ENCODE data around the gene CAPSL.

Gene CAPSL

GRCh38 chr5:35902046-35902672 lies 36.3 kb downstream of the CAPSL start:
- no peak overlapping the region for H3K18ac ChIP-seq (ENCODE audit: low read length)
- H4K91ac ChIP-seq (ENCODE audit: low read depth, low read length, poor library complexity) = no peak overlapping the region
- H3K23ac ChIP-seq (ENCODE audit: low read depth, low read length, poor library complexity) = no peak overlapping the region
- H3K14ac ChIP-seq (ENCODE audit: low read length) = no peak overlapping the region
- H2AFZ ChIP-seq (ENCODE audit: low read length) = no peak overlapping the region
- no peak overlapping the region for H3K4me2 ChIP-seq (ENCODE audit: insufficient read depth, low read length, poor library complexity, severe bottlenecking)
- no peak overlapping the region for H3K4ac ChIP-seq (ENCODE audit: low read length)
- no peak overlapping the region for H3K27ac ChIP-seq (replicated peaks; ENCODE audit: low read length)
- no peak for DNase-seq (ENCODE audit: low spot score)
- no peaks in the 10 kb centered on the region for H3K4me1 ChIP-seq (ENCODE audit: control insufficient read depth in 2 of 2, insufficient read depth in 1 of 2, low read depth in 1 of 2, low read length in 2 of 2)
- H3K27me3 ChIP-seq (ENCODE audit: control insufficient read depth in 3 of 3, insufficient read depth in 3 of 3, low read depth in 1 of 3, low read length in 3 of 3) = no peaks in the 10 kb centered on the region
- no peaks in the 10 kb centered on the region for H3K79me1 ChIP-seq (ENCODE audit: low read depth, low read length)
- H2BK5ac ChIP-seq (ENCODE audit: low read length) = no peak overlapping the region
- no peak overlapping the region for H2BK15ac ChIP-seq (ENCODE audit: low read length)
- no CpG with 5 or more reads among the region's 2 CpGs for WGBS, 2 donors (ENCODE audit: extremely low coverage in 2 of 2, insufficient read length in 2 of 2, insufficient replicate concordance in 1 of 2)
- no peak overlapping the region for H3K9ac ChIP-seq (ENCODE audit: low read depth, low read length, poor library complexity)
- H3K36me3 ChIP-seq (replicated peaks in 1 of 2; ENCODE audit: control insufficient read depth in 2 of 2, insufficient read depth in 2 of 2, low read length in 2 of 2) = no peaks in the 10 kb centered on the region
- H3K9me3 ChIP-seq (replicated peaks in 1 of 2; ENCODE audit: control insufficient read depth in 2 of 2, insufficient read depth in 1 of 2, low read depth in 1 of 2, low read length in 2 of 2) = peaks cover 0 to 2% of the 10 kb centered on the region in 2 donors
- no peak overlapping the region for H4K8ac ChIP-seq (ENCODE audit: low read depth, low read length)
- H2BK120ac ChIP-seq (ENCODE audit: low read depth, low read length) = no peak overlapping the region
- no peak overlapping the region for H2BK12ac ChIP-seq (ENCODE audit: low read length)
- H2AK5ac ChIP-seq (ENCODE audit: low read depth, low read length) = no peak overlapping the region
- H3K4me3 ChIP-seq (ENCODE audit: low read length in 2 of 2) = no peak overlapping the region

- Histone ChIP-seq H2AFZ (ENCODE audit: low read length) (no peak overlapping the region), H2BK120ac (ENCODE audit: low read depth, low read length) (no peak overlapping the region), H3K79me1 (ENCODE audit: low read depth, low read length) (no peaks in the 10 kb centered on the region), H3K36me3 (replicated peaks in 1 of 2; ENCODE audit: control insufficient read depth in 2 of 2, insufficient read depth in 2 of 2, low read length in 2 of 2) (no peaks in the 10 kb centered on the region), H3K18ac (ENCODE audit: low read length) (no peak overlapping the region), H3K4me3 (ENCODE audit: low read length in 2 of 2) (no peak overlapping the region), H4K91ac (ENCODE audit: low read depth, low read length, poor library complexity) (no peak overlapping the region), H3K9ac (ENCODE audit: low read depth, low read length, poor library complexity) (no peak overlapping the region), H3K4me1 (ENCODE audit: control insufficient read depth in 2 of 2, insufficient read depth in 1 of 2, low read depth in 1 of 2, low read length in 2 of 2) (no peaks in the 10 kb centered on the region), H3K4ac (ENCODE audit: low read length) (no peak overlapping the region), H3K14ac (ENCODE audit: low read length) (no peak overlapping the region), H2BK5ac (ENCODE audit: low read length) (no peak overlapping the region), H3K27me3 (ENCODE audit: control insufficient read depth in 3 of 3, insufficient read depth in 3 of 3, low read depth in 1 of 3, low read length in 3 of 3) (no peaks in the 10 kb centered on the region), H2BK15ac (ENCODE audit: low read length) (no peak overlapping the region), H3K23ac (ENCODE audit: low read depth, low read length, poor library complexity) (no peak overlapping the region), H4K8ac (ENCODE audit: low read depth, low read length) (no peak overlapping the region), H2AK5ac (ENCODE audit: low read depth, low read length) (no peak overlapping the region), H3K27ac (replicated peaks; ENCODE audit: low read length) (no peak overlapping the region), H2BK12ac (ENCODE audit: low read length) (no peak overlapping the region), H3K9me3 (replicated peaks in 1 of 2; ENCODE audit: control insufficient read depth in 2 of 2, insufficient read depth in 1 of 2, low read depth in 1 of 2, low read length in 2 of 2) (peaks cover 0 to 2% of the 10 kb centered on the region in 2 donors), H3K4me2 (ENCODE audit: insufficient read depth, low read length, poor library complexity, severe bottlenecking) (no peak overlapping the region)
- no peak for DNase-seq (ENCODE audit: low spot score)
- WGBS, 2 donors (ENCODE audit: extremely low coverage in 2 of 2, insufficient read length in 2 of 2, insufficient replicate concordance in 1 of 2) = no CpG with 5 or more reads among the region's 3 CpGs
These were observed 37.3 kb downstream of the CAPSL start for GRCh38 chr5:35900972-35901695.

- no peak overlapping the region for H3K4ac ChIP-seq (ENCODE audit: low read length)
- DNase-seq (ENCODE audit: low spot score) = no peak
- no peak overlapping the region for H2BK15ac ChIP-seq (ENCODE audit: low read length)
- H3K4me2 ChIP-seq (ENCODE audit: insufficient read depth, low read length, poor library complexity, severe bottlenecking) = no peak overlapping the region
- no peaks in the 10 kb centered on the region for H3K27me3 ChIP-seq (ENCODE audit: control insufficient read depth in 3 of 3, insufficient read depth in 3 of 3, low read depth in 1 of 3, low read length in 3 of 3)
- H2AFZ ChIP-seq (ENCODE audit: low read length) = no peak overlapping the region
- no peak overlapping the region for H3K14ac ChIP-seq (ENCODE audit: low read length)
- no peak overlapping the region for H4K8ac ChIP-seq (ENCODE audit: low read depth, low read length)
- no peaks in the 10 kb centered on the region for H3K36me3 ChIP-seq (replicated peaks in 1 of 2; ENCODE audit: control insufficient read depth in 2 of 2, insufficient read depth in 2 of 2, low read length in 2 of 2)
- H3K4me3 ChIP-seq (ENCODE audit: low read length in 2 of 2) = no peak overlapping the region
- H3K27ac ChIP-seq (replicated peaks; ENCODE audit: low read length) = no peak overlapping the region
- no peak overlapping the region for H4K91ac ChIP-seq (ENCODE audit: low read depth, low read length, poor library complexity)
- H2BK12ac ChIP-seq (ENCODE audit: low read length) = no peak overlapping the region
- H3K9ac ChIP-seq (ENCODE audit: low read depth, low read length, poor library complexity) = no peak overlapping the region
- no peaks in the 10 kb centered on the region for H3K79me1 ChIP-seq (ENCODE audit: low read depth, low read length)
- H3K9me3 ChIP-seq (replicated peaks in 1 of 2; ENCODE audit: control insufficient read depth in 2 of 2, insufficient read depth in 1 of 2, low read depth in 1 of 2, low read length in 2 of 2) = peaks cover 0 to 2% of the 10 kb centered on the region in 2 donors
- H3K23ac ChIP-seq (ENCODE audit: low read depth, low read length, poor library complexity) = no peak overlapping the region
- H3K4me1 ChIP-seq (ENCODE audit: control insufficient read depth in 2 of 2, insufficient read depth in 1 of 2, low read depth in 1 of 2, low read length in 2 of 2) = no peaks in the 10 kb centered on the region
- no peak overlapping the region for H3K18ac ChIP-seq (ENCODE audit: low read length)
- H2AK5ac ChIP-seq (ENCODE audit: low read depth, low read length) = no peak overlapping the region
- H2BK120ac ChIP-seq (ENCODE audit: low read depth, low read length) = no peak overlapping the region
- no peak overlapping the region for H2BK5ac ChIP-seq (ENCODE audit: low read length)
- WGBS, 2 donors (ENCODE audit: extremely low coverage in 2 of 2, insufficient read length in 2 of 2, insufficient replicate concordance in 1 of 2) = no CpG with 5 or more reads among the region's 3 CpGs
These were observed 38.6 kb downstream of the CAPSL start for GRCh38 chr5:35899800-35900199.

GRCh38 chr5:35898952-35899660 lies 39.3 kb downstream of the CAPSL start:
- Histone ChIP-seq H2BK12ac (ENCODE audit: low read length) (no peak overlapping the region), H4K8ac (ENCODE audit: low read depth, low read length) (no peak overlapping the region), H3K4ac (ENCODE audit: low read length) (no peak overlapping the region), H3K9ac (ENCODE audit: low read depth, low read length, poor library complexity) (no peak overlapping the region), H4K91ac (ENCODE audit: low read depth, low read length, poor library complexity) (no peak overlapping the region), H2BK5ac (ENCODE audit: low read length) (no peak overlapping the region), H2BK120ac (ENCODE audit: low read depth, low read length) (no peak overlapping the region), H2BK15ac (ENCODE audit: low read length) (no peak overlapping the region), H2AK5ac (ENCODE audit: low read depth, low read length) (no peak overlapping the region), H3K4me2 (ENCODE audit: insufficient read depth, low read length, poor library complexity, severe bottlenecking) (no peak overlapping the region), H3K36me3 (replicated peaks in 1 of 2; ENCODE audit: control insufficient read depth in 2 of 2, insufficient read depth in 2 of 2, low read length in 2 of 2) (no peaks in the 10 kb centered on the region), H3K4me3 (ENCODE audit: low read length in 2 of 2) (no peak overlapping the region), H3K27ac (replicated peaks; ENCODE audit: low read length) (no peak overlapping the region), H3K18ac (ENCODE audit: low read length) (no peak overlapping the region), H3K9me3 (replicated peaks in 1 of 2; ENCODE audit: control insufficient read depth in 2 of 2, insufficient read depth in 1 of 2, low read depth in 1 of 2, low read length in 2 of 2) (no peaks in the 10 kb centered on the region), H3K23ac (ENCODE audit: low read depth, low read length, poor library complexity) (no peak overlapping the region), H3K14ac (ENCODE audit: low read length) (no peak overlapping the region), H3K79me1 (ENCODE audit: low read depth, low read length) (no peaks in the 10 kb centered on the region), H3K27me3 (ENCODE audit: control insufficient read depth in 3 of 3, insufficient read depth in 3 of 3, low read depth in 1 of 3, low read length in 3 of 3) (no peaks in the 10 kb centered on the region), H2AFZ (ENCODE audit: low read length) (no peak overlapping the region), H3K4me1 (ENCODE audit: control insufficient read depth in 2 of 2, insufficient read depth in 1 of 2, low read depth in 1 of 2, low read length in 2 of 2) (no peaks in the 10 kb centered on the region)
- no CpG with 5 or more reads among the region's 7 CpGs for WGBS, 2 donors (ENCODE audit: extremely low coverage in 2 of 2, insufficient read length in 2 of 2, insufficient replicate concordance in 1 of 2)
- DNase-seq (ENCODE audit: low spot score) = no peak
